H1 (cell line): ENCODE results near the gene HOMER1. TPM values are rescaled to one million over a fixed set of nuclear protein-coding genes. Genes with fewer than 3 reads are reported as not detected.
"Not testable (repeated sequence)": the region's sequence is repeated elsewhere in the genome, so short reads cannot be mapped to it uniquely, and the experiment has no call there.

ENCODE experiments used
- CTCF ChIA-PET: fragments of 300-600 bp; sonication (Branson Sonifier 250); formaldehyde crosslinking; loops from one replicate; lab custom pipeline; 2021; ENCODE audit not compliant: partially characterized antibody; lab: Charles Lee
- POLR2A ChIA-PET: fragments of 300-600 bp; sonication (Branson Sonifier 250); formaldehyde crosslinking; loops from one replicate; lab custom pipeline; 2021; ENCODE audit warnings: inconsistent platforms; ENCODE audit not compliant: partially characterized antibody; lab: Charles Lee
- DNase-seq, 2 experiments: peaks; one replicate each; pipeline versions ENCODE4 v3.0.0 to v3.0.0-alpha.2; 2010 to 2022; ENCODE audit warnings: low spot score in 2 of 2, low read depth in 1 of 2, mixed read lengths in 1 of 2
- FAIRE-seq: peaks from 2 replicates; lab custom pipeline; 2011; peaks lifted over from hg19 to GRCh38; lab: Jason Lieb, UNC
- H2AFZ ChIP-seq: 2 replicates; pipeline ENCODE4 v1.8.1; 2012; ENCODE audit warnings: low read length, inconsistent platforms
- H2AK5ac ChIP-seq: 2 replicates; pipeline ENCODE4 v1.6.1; 2013; ENCODE audit warnings: low read depth, low read length
- H2BK120ac ChIP-seq: replicated peaks from 2 replicates; pipeline ENCODE3; 2013; ENCODE audit warnings: low read depth, low read length, inconsistent platforms
- H2BK12ac ChIP-seq: 2 replicates; pipeline ENCODE4 v1.6.1; 2013; ENCODE audit warnings: low read depth, low read length
- H2BK15ac ChIP-seq: 2 replicates; pipeline ENCODE4 v1.6.1; 2013; ENCODE audit warnings: low read length
- H2BK20ac ChIP-seq: 2 replicates; pipeline ENCODE4 v1.6.1; 2013; ENCODE audit warnings: low read length
- H2BK5ac ChIP-seq: 2 replicates; pipeline ENCODE4 v1.6.1; 2013; ENCODE audit warnings: low read depth, low read length
- H3K14ac ChIP-seq: 2 replicates; pipeline ENCODE4 v1.6.1; 2013; ENCODE audit warnings: inconsistent platforms; ENCODE audit not compliant: insufficient read length
- H3K18ac ChIP-seq: 2 replicates; pipeline ENCODE4 v1.6.1; 2013; ENCODE audit warnings: low read length; ENCODE audit errors: extremely low read depth
- H3K23ac ChIP-seq: 2 replicates; pipeline ENCODE4 v1.6.1; 2013; ENCODE audit warnings: inconsistent platforms; ENCODE audit not compliant: insufficient read length
- H3K23me2 ChIP-seq: 2 replicates; pipeline ENCODE4 v1.6.1; 2013; ENCODE audit warnings: low read depth, low read length
- H3K27ac ChIP-seq: 2 replicates; pipeline ENCODE4 v1.6.1; 2011; ENCODE audit warnings: low read depth, low read length, inconsistent platforms
- H3K27me3 ChIP-seq, 4 experiments: replicated peaks in 1 of 4; 1 replicate in 1 of 4; 2 replicates in 3 of 4; pipeline versions ENCODE4 v1.6.1 to v1.8.1; 2011 to 2013; ENCODE audit warnings: low read length in 3 of 4, mild to moderate bottlenecking in 3 of 4, inconsistent platforms in 2 of 4, mixed read lengths in 2 of 4, moderate library complexity in 1 of 4; ENCODE audit not compliant: control insufficient read depth in 3 of 4, insufficient read depth in 3 of 4; ENCODE audit errors: extremely low read depth in 1 of 4
- H3K36me3 ChIP-seq, 4 experiments: 2 replicates each; pipeline versions ENCODE4 v1.6.1 to v1.8.1; 2011 to 2013; ENCODE audit warnings: mild to moderate bottlenecking in 4 of 4, low read length in 3 of 4, moderate library complexity in 2 of 4, control low read depth in 1 of 4, inconsistent platforms in 1 of 4; ENCODE audit not compliant: insufficient read depth in 4 of 4, control insufficient read depth in 2 of 4
- H3K4ac ChIP-seq: replicated peaks from 2 replicates; pipeline ENCODE3; 2013; ENCODE audit warnings: low read length, low read depth, mixed read lengths, inconsistent platforms; ENCODE audit not compliant: insufficient read length
- H3K4me1 ChIP-seq, 4 experiments: replicated peaks in 1 of 4; 1 replicate in 1 of 4; 2 replicates in 3 of 4; pipeline versions ENCODE4 v1.6.1 to v1.8.1; 2011 to 2013; ENCODE audit warnings: low read length in 3 of 4, inconsistent platforms in 2 of 4, mixed read lengths in 1 of 4; ENCODE audit not compliant: insufficient read depth in 4 of 4, control insufficient read depth in 3 of 4
- H3K4me2 ChIP-seq, 2 experiments: 2 replicates each; pipeline versions ENCODE4 v1.6.1 to v1.8.1; 2011 to 2013; ENCODE audit warnings: low read depth in 2 of 2, low read length in 2 of 2, control low read depth in 1 of 2, inconsistent platforms in 1 of 2, mild to moderate bottlenecking in 1 of 2; ENCODE audit not compliant: insufficient read depth in 1 of 2
- H3K4me3 ChIP-seq, 4 experiments: fragments of 200-600, 300-600 bp in 1 of 4; sonication (generic), shearing (Covaris generic), sonication (Bioruptor Twin) in 1 of 4; 2 replicates each; pipeline versions ENCODE4 v1.5.1 to v1.8.1; 2011 to 2016; ENCODE audit warnings: low read length in 4 of 4, low read depth in 3 of 4, control low read depth in 2 of 4, inconsistent platforms in 2 of 4, mild to moderate bottlenecking in 2 of 4, mixed read lengths in 1 of 4, moderate library complexity in 1 of 4; ENCODE audit not compliant: insufficient read depth in 2 of 4; ENCODE audit errors: extremely low read depth in 1 of 4
- H3K56ac ChIP-seq: replicated peaks from 2 replicates; pipeline ENCODE3; 2013; ENCODE audit warnings: low read depth, mild to moderate bottlenecking, mixed read lengths, low read length, inconsistent platforms; ENCODE audit not compliant: insufficient read length
- H3K79me1 ChIP-seq: 2 replicates; pipeline ENCODE4 v1.6.1; 2013; ENCODE audit warnings: low read depth, low read length, control low read depth
- H3K79me2 ChIP-seq, 2 experiments: 2 replicates each; pipeline versions ENCODE4 v1.6.1 to v1.8.1; 2012 to 2013; ENCODE audit warnings: low read length in 2 of 2, mild to moderate bottlenecking in 2 of 2, inconsistent platforms in 1 of 2; ENCODE audit not compliant: insufficient read depth in 2 of 2, control insufficient read depth in 1 of 2
- H3K9ac ChIP-seq, 4 experiments: replicated peaks in 1 of 4; 1 replicate in 1 of 4; 2 replicates in 3 of 4; pipeline versions ENCODE4 v1.6.1 to v1.8.1; 2011 to 2013; ENCODE audit warnings: low read depth in 3 of 4, low read length in 3 of 4, control low read depth in 2 of 4, mild to moderate bottlenecking in 2 of 4, moderate library complexity in 2 of 4, inconsistent platforms in 1 of 4; ENCODE audit errors: extremely low read depth in 1 of 4
- H3K9me3 ChIP-seq, 2 experiments: 2 replicates each; pipeline versions ENCODE4 v1.6.1 to v1.8.1; 2012 to 2013; ENCODE audit warnings: mild to moderate bottlenecking in 2 of 2, moderate library complexity in 2 of 2, control low read depth in 1 of 2, inconsistent platforms in 1 of 2, low read depth in 1 of 2, low read length in 1 of 2, mixed read lengths in 1 of 2; ENCODE audit not compliant: insufficient read depth in 2 of 2
- H4K20me1 ChIP-seq, 2 experiments: replicated peaks in 1 of 2; 2 replicates each; pipeline versions ENCODE3 to v1.8.1; 2011 to 2013; ENCODE audit warnings: inconsistent platforms in 2 of 2, low read length in 2 of 2, mild to moderate bottlenecking in 1 of 2; ENCODE audit not compliant: insufficient read depth in 2 of 2, control insufficient read depth in 1 of 2
- H4K5ac ChIP-seq: 2 replicates; pipeline ENCODE4 v1.6.1; 2013; ENCODE audit warnings: low read length, low read depth, mixed read lengths, inconsistent platforms; ENCODE audit not compliant: insufficient read length
- H4K8ac ChIP-seq: 2 replicates; pipeline ENCODE4 v1.8.0; 2013; ENCODE audit warnings: mild to moderate bottlenecking, moderate library complexity, low read length, inconsistent platforms; ENCODE audit not compliant: insufficient read depth; ENCODE audit errors: extremely low read depth
- H4K91ac ChIP-seq: replicated peaks from 2 replicates; pipeline ENCODE3; 2013; ENCODE audit warnings: low read length, mixed read lengths, inconsistent platforms; ENCODE audit not compliant: insufficient read length
- WGBS, 2 experiments: shearing (Covaris generic) in 1 of 2; methylation state at CpG; one replicate each; pipeline versions ENCODE4 v1.1.6 to v1.1.7; 2013 to 2015; ENCODE audit warnings: low lambda C conversion rate in 2 of 2, mixed read lengths in 2 of 2, inconsistent platforms in 1 of 2, low coverage in 1 of 2, missing lambda C conversion rate in 1 of 2; ENCODE audit not compliant: insufficient replicate concordance in 2 of 2, insufficient coverage in 1 of 2, insufficient read length in 1 of 2; ENCODE audit errors: extremely low coverage in 1 of 2, missing lambda C conversion rate in 1 of 2; 5-methylcytosine and 5-hydroxymethylcytosine counted together
- polyA plus RNA-seq, 7 experiments: library from polyadenylated mRNA; depleted of rRNA in 3 of 7; stranded (reverse) in 5 of 7; unstranded in 2 of 7; fragments of >200 nt in 5 of 7; fragments of 200-250 nt in 2 of 7; gene quantifications; 1 replicate in 5 of 7; 2 replicates in 1 of 7; 4 replicates in 1 of 7; pipeline versions ENCODE4 v1.2.1 to v1.2.3, GENCODE V29; 2011 to 2013; ENCODE audit warnings: missing spikeins in 2 of 7, mixed read lengths in 2 of 7
- total RNA-seq: library from RNA; stranded (reverse); fragmentation: NEBNext Ultra II Directional; extraction: Animal tissue kit (Norgen Biotek cat#: 25700); gene quantifications from 2 replicates; pipeline ENCODE4 v1.2.1, GENCODE V29; 2021

HOMER1 gene
- total and polyA plus RNA-seq, 2 of the 8 experiments (the other 6 are each of a cell fraction or from before 2014, with no cell fraction given): 6.4 to 57.9 TPM

DNA sequence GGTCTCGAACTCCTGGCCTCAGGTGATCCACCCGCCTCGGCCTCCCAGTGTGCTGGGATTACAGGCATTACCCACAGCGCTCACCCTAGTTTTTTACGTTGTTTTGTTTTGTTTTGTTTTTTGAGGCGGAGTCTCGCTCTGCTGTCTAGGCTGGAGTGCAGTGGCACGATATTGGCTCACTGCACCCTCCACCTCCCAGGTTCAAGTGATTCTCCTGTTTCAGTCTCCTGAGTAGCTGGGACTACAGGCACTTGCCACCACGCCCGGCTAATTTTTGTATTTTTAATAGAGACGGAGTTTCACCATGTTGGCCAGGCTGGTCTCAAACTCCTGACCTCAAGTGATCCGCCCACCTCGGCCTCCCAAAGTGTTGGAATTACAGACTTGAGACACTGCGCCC is 2.4 kb upstream of the HOMER1 start:
- peaks cover 3 to 17% of the 10 kb centered on the region in 2 experiments; a peak in 3 of 4 replicates for H3K79me2 ChIP-seq
- POLR2A ChIA-PET: interaction anchor here (0.7 to 6.2 kb wide), 2 partner anchors 17 to 23 kb away, joined by 3 to 94 read pairs; no protein-coding TSS in a partner anchor
- H3K9me3 ChIP-seq, H4K8ac ChIP-seq, H3K4me1 ChIP-seq, H3K4me2 ChIP-seq, H2BK5ac ChIP-seq, FAIRE-seq, H3K9ac ChIP-seq, H3K56ac ChIP-seq, H4K20me1 ChIP-seq, H2AFZ ChIP-seq, H2AK5ac ChIP-seq, H3K27ac ChIP-seq, H2BK20ac ChIP-seq, H3K18ac ChIP-seq, H2BK12ac ChIP-seq, H2BK120ac ChIP-seq, H3K23ac ChIP-seq, H3K27me3 ChIP-seq, H3K23me2 ChIP-seq, DNase-seq, H3K14ac ChIP-seq, H3K4me3 ChIP-seq, H3K79me1 ChIP-seq, H3K36me3 ChIP-seq, H4K91ac ChIP-seq, H3K4ac ChIP-seq, H2BK15ac ChIP-seq, H4K5ac ChIP-seq: not testable (repeated sequence)
- CTCF ChIA-PET: interaction anchor here (0.8 to 1.7 kb wide), 5 partner anchors 18 to 494 kb away, joined by 3 to 5 read pairs (median 4); no protein-coding TSS in a partner anchor
- WGBS, 2 experiments: 90% methylated on average over 14 of the region's 14 CpGs; no CpG with 5 or more reads in 1 of the 2 experiments
